Stimulated activated naive CD8-positive, alpha-beta T cell treated with anti-CD3 and anti-CD28 coated beads, Interleukin-15, Interleukin-2, amounts not matched to agents 100 U/mL and 50 U/mL, for 24 hours (primary cell): ENCODE results near the gene HOXA2.

Experiments
- ATAC-seq: fragments of 150-1000 bp; cut with Tn5 transposase; one replicate; pipeline ENCODE4 v1.10.0; 2021
- DNase-seq: peaks from one replicate; pipeline ENCODE4 v3.0.0; 2021

HOXA2 gene

GRCh38 chr7:27124902-27125689 is 22.6 kb upstream of the HOXA2 start:
- ATAC-seq (no peak), DNase-seq (no peak)

GRCh38 chr7:27124096-27124901 is 21.8 kb upstream of the HOXA2 start:
- ATAC-seq (no peak), DNase-seq (no peak)

- no peak for DNase-seq
- ATAC-seq: no peak
Measured at GRCh38 chr7:27123477-27124053, 21.1 kb upstream of the HOXA2 start.

DNA sequence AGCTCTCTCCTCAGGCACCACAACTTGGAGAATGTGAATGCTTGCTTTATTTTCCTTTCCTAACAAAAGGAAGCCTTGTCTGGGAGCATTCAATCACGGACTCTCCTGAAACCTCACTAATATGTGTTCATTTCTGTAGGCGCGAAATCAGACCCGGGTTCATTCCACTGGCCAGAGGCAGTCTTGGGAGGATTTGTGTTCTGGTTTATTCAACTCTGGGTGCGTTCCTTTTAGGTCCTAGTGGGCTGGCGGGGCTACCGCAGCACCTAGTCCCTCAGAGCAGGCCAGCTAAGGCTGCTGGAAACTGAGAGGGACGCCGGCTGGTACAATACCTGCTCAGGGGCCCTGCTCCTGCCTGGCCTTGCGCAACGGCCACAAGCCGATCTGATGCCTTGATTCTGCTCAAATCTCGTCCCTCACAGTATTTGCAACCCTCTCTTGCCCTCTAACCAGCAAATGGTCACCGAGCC is 20.6 kb upstream of the HOXA2 start:
- no peak for DNase-seq
- no peak for ATAC-seq

- DNase-seq (no peak), ATAC-seq (no peak)
Measured at GRCh38 chr7:27122077-27122910, 19.8 kb upstream of the HOXA2 start.

DNA sequence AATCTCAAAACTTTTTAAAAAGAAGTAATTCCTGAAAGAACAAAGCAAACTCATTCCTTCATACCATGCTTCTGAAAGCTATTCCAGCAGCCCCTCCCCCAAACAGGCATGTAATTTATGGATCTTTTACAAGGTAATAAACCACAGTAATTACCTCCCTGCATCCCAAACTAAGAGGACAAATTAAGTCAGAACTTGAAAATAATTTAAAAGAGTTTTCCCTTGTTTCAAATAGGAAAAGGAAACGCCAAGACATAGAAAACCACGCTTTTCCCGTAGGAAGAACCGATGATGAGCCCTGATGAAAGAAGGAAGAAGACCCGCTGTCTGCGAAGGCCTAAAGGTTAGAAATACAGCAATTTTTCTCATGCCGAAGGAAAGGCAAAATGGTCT is 19.2 kb upstream of the HOXA2 start:
- DNase-seq: no peak
- ATAC-seq: no peak

GRCh38 chr7:27119412-27119911 is 17.0 kb upstream of the HOXA2 start:
- DNase-seq: no peak
- no peak for ATAC-seq

GRCh38 chr7:27118580-27118979 is 16.1 kb upstream of the HOXA2 start:
- DNase-seq (no peak), ATAC-seq (no peak)

DNA sequence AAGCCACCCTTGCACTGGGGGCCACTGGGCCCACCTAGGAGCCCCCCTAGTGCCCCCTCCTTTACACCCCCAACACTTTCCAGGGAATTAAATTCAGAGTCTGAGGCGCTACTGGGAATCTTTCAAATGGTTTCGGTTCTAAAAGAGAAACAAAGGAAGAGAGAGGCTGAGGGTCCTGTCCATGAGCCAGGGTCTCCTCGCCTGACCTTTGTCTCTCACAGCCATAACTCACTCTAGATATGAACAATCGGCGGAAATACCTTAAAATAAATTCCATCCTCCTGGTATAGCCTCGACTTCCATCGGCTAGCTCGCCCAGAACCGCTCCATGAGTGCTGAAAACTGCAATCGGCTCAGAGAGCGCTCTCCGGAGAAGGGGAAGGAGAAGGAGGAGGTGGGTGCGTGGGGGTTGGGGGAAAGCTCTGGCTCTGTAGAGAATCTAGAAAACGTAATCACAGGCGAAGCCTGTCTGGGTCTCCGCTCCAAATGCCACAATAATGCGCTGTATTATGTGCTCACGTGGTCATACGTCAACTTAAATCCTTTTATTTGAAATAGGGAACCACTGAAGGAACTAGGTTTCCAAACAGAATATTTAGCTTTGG is 15.5 kb upstream of the HOXA2 start:
- ATAC-seq (no peak), DNase-seq (no peak)

DNA sequence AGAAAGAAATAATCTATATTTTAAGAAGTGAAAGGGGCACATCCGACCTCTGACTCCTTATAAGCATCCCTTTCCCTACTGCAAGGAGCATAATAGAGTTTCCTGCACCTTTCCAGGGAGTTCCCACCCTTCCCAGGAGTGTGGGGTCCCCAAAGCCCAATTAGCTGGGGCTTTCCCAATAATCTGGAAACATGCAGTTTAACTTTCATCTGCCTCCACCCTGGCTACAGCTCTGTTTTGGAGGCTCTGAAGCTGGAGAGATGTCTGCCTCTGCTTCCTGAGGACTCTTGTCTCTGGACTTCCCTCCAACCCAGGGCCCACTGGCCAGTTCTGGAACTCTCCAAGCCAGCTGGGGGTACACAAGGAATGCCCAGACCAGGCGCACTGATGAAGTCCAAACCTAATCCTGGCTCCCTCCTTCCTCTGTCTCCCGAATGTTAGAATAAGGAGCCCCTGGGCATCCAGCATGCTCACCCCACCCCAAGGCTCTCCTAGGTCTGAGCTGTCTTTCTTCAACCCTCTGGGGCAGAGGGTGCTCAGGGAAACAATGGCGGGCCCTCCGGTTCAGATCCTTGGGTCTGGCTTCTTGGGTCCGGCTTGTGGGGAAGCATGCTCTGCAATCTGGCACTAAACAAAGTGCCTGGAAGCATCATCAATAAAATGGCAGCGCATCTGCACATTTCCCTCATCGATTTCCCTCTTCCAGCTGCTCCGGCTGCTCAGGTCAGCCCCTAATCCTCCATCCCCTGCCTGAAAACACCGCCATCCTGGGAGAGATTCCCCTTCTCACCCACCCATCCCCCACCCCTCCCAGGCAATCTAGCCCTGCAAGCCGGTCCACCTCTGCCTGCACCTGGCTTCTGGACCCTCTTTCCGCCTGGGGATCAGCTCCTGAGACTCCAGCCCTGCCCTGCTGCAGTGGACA is 14.7 kb upstream of the HOXA2 start:
- DNase-seq: no peak
- ATAC-seq: no peak

GRCh38 chr7:27116031-27116961 is 13.8 kb upstream of the HOXA2 start:
- no peak for ATAC-seq

GRCh38 chr7:27115221-27116026 is 12.9 kb upstream of the HOXA2 start:
- DNase-seq (no peak), ATAC-seq (no peak)

More at GRCh38 chr7:27116031-27116961, 13.8 kb upstream of the HOXA2 start:
- no peak for DNase-seq

DNA sequence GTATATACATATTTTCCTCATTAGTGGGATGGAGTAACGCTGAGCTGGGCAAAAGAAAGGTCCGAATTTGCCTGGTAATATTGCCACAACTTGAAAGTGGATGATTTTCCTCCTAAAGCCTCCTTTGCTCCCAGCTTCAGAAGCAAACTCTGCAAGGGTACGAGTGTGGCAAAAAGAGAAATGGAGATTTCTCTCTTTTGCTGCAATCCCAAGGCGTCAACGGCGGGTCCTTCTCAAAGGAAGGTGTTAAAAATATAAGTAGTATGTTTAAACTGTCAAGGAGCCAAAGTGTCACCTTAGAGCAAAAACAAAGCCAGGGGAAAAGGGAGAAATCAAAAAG is 12.4 kb upstream of the HOXA2 start:
- DNase-seq: no peak
- no peak for ATAC-seq

GRCh38 chr7:27113991-27114769 is 11.7 kb upstream of the HOXA2 start:
- DNase-seq (no peak), ATAC-seq (no peak)

GRCh38 chr7:27112955-27113949 is 10.8 kb upstream of the HOXA2 start:
- ATAC-seq (no peak), DNase-seq (no peak)

- DNase-seq (no peak), ATAC-seq (no peak)
Measured at GRCh38 chr7:27112361-27112760, 9.9 kb upstream of the HOXA2 start.
